DOHH2 (cell line): ENCODE data around the gene SLC22A31.

Source experiments
- H3F3A ChIP-seq: fragments of 200-600 bp; sonication (generic), shearing (Covaris generic); 2 replicates; pipeline ENCODE4 v1.6.0; 2016; ENCODE audit warnings: antibody characterized with exemption, mild to moderate bottlenecking; ENCODE audit not compliant: control insufficient read depth, insufficient read depth
- H3K27ac ChIP-seq: fragments of 200-600 bp; sonication (generic); 2 replicates; pipeline ENCODE4 v1.5.1; 2014; ENCODE audit warnings: low read depth, mild to moderate bottlenecking, low read length, moderate library complexity
- H3K27me3 ChIP-seq: fragments of 200-600 bp; sonication (generic); 2 replicates; pipeline ENCODE4 v1.6.1; 2014; ENCODE audit warnings: mild to moderate bottlenecking, low read length, mixed read lengths; ENCODE audit not compliant: control insufficient read depth
- H3K36me3 ChIP-seq: fragments of 200-600 bp; sonication (generic); 2 replicates; pipeline ENCODE4 v1.6.1; 2014; ENCODE audit warnings: mild to moderate bottlenecking, low read length, moderate library complexity, mixed read lengths; ENCODE audit not compliant: control insufficient read depth
- H3K4me1 ChIP-seq: fragments of 200-600 bp; sonication (generic); 2 replicates; pipeline ENCODE4 v1.6.1; 2014; ENCODE audit warnings: mild to moderate bottlenecking, low read length, mixed read lengths; ENCODE audit not compliant: control insufficient read depth
- H3K4me2 ChIP-seq: fragments of 200-600 bp; sonication (generic); 2 replicates; pipeline ENCODE4 v1.6.0; 2014; ENCODE audit warnings: mild to moderate bottlenecking, low read length, moderate library complexity
- H3K4me3 ChIP-seq: fragments of 200-600 bp; sonication (generic); 2 replicates; pipeline ENCODE4 v1.5.1; 2014; ENCODE audit warnings: mild to moderate bottlenecking, low read length, mixed read lengths
- H3K79me2 ChIP-seq: fragments of 200-600 bp; sonication (generic); 2 replicates; pipeline ENCODE4 v1.6.1; 2014; ENCODE audit warnings: mild to moderate bottlenecking, low read length, mixed read lengths; ENCODE audit not compliant: control insufficient read depth
- H3K9me2 ChIP-seq: fragments of 200-600 bp; sonication (generic); replicated peaks from 2 replicates; pipeline ENCODE4 v1.6.1; 2014; ENCODE audit warnings: mild to moderate bottlenecking, low read length, mixed read lengths; ENCODE audit not compliant: control insufficient read depth
- H3K9me3 ChIP-seq: fragments of 200-600 bp; sonication (generic); 2 replicates; pipeline ENCODE4 v1.6.1; 2014; ENCODE audit warnings: antibody characterized with exemption, low read length, mixed read lengths; ENCODE audit not compliant: control insufficient read depth, insufficient read depth
- H4K20me1 ChIP-seq: fragments of 200-600 bp; sonication (generic); 2 replicates; pipeline ENCODE4 v1.6.0; 2014; ENCODE audit warnings: low read depth, mild to moderate bottlenecking, antibody characterized with exemption, low read length, moderate library complexity; ENCODE audit not compliant: control insufficient read depth, insufficient read depth
- CTCF ChIP-seq: fragments of 200-600 bp; sonication (generic); IDR thresholded peaks from one replicate; pipeline ENCODE4 v1.5.1; 2014; ENCODE audit warnings: antibody characterized with exemption, mild to moderate bottlenecking, low read depth, low read length; ENCODE audit not compliant: poor library complexity, severe bottlenecking
- EZH2phosphoT487 ChIP-seq: fragments of 200-600 bp; sonication (generic); IDR thresholded peaks from 2 replicates; pipeline ENCODE4 v1.6.1; 2017; ENCODE audit warnings: borderline replicate concordance, mild to moderate bottlenecking, antibody characterized with exemption, low read length, moderate library complexity, mixed read lengths

Gene SLC22A31

GRCh38 chr16:89146211-89147005 is 53.9 kb downstream of the SLC22A31 start:
- H3K9me3 ChIP-seq: peaks cover 7% of the 10 kb centered on the region; the same call in 1 of the 2 replicates
- no peaks in the 10 kb centered on the region for H3K27me3 ChIP-seq
- H3K36me3 ChIP-seq: peaks cover 95% of the 10 kb centered on the region
- no peaks in the 10 kb centered on the region for H3K79me2 ChIP-seq
- no peak overlapping the region for H3K27ac ChIP-seq
- no peak overlapping the region for H3K4me3 ChIP-seq
- H4K20me1 ChIP-seq: no peaks in the 10 kb centered on the region
- no peak overlapping the region for H3K4me2 ChIP-seq
- H3K4me1 ChIP-seq: peaks cover 4% of the 10 kb centered on the region; the same call in 1 of the 2 replicates
- TF ChIP-seq CTCF: no peak
- TF ChIP-seq EZH2phosphoT487: no peak
- peaks cover 12% of the 10 kb centered on the region; the same call in 1 of the 2 replicates for H3F3A ChIP-seq
- no peaks in the 10 kb centered on the region for H3K9me2 ChIP-seq
